Measurements from ENCODE around the gene PHF21B.

DNA sequence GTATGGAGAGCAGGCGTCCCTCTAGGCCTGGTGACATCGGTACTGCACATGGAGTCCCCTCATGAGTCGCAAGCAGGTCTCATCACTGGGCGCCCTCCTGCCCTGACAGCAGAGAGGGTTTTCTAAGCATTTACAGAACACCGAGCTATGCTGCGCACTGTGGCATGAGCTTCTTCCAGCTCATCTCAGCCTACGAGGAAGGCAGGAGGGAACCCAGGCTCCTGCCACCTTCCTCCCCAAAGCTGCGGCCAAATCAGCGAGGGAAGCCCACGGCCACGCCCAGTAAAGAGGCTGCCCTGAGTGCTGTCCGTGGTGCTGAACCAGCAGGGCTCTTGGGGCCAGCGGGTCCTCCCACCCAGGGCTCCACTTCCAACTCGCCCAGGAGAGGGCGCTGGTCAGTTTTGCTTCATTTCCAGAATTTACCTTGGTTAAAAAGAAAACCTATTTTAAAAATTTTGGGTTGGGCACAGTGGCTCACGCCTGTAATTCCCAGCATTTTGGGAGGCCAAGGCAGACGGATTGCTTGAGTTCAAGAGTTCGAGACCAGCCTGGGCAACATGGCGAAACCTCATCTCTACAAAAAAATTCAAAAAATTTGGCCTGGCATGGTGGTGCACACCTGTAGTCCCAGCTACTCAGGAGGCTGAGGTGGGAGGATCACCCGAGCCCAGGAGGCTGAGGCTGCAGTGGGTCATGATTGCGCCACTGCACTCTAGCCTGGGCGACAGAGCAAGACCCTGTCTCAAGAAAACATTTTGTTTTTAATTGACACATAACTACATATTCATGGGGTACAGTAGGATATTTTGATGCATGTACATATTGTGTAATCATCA lies 34.2 kb downstream of the PHF21B start:
- TF ChIP-seq, protein P1, sequence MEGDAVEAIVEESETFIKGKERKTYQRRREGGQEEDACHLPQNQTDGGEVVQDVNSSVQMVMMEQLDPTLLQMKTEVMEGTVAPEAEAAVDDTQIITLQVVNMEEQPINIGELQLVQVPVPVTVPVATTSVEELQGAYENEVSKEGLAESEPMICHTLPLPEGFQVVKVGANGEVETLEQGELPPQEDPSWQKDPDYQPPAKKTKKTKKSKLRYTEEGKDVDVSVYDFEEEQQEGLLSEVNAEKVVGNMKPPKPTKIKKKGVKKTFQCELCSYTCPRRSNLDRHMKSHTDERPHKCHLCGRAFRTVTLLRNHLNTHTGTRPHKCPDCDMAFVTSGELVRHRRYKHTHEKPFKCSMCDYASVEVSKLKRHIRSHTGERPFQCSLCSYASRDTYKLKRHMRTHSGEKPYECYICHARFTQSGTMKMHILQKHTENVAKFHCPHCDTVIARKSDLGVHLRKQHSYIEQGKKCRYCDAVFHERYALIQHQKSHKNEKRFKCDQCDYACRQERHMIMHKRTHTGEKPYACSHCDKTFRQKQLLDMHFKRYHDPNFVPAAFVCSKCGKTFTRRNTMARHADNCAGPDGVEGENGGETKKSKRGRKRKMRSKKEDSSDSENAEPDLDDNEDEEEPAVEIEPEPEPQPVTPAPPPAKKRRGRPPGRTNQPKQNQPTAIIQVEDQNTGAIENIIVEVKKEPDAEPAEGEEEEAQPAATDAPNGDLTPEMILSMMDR (conservative IDR thresholded peaks at IDR 0.05) = peak; percentile 96
- TF ChIP-seq ZFX (IDR thresholded peaks at IDR 0.05) = no peak
